Loucy (cell line): Measurements from ENCODE around the gene C1orf122.

Source experiments
- H2AFZ ChIP-seq: fragments of 200-600 bp; sonication (generic); 2 replicates; pipeline ENCODE4 v1.6.0; 2016; ENCODE audit warnings: antibody characterized with exemption, mild to moderate bottlenecking, low read length, moderate library complexity
- H3F3A ChIP-seq: fragments of 200-600 bp; 2 replicates; pipeline ENCODE4 v1.6.0; 2016; ENCODE audit warnings: antibody characterized with exemption, low read depth, mild to moderate bottlenecking
- H3K27me3 ChIP-seq: fragments of 200-600 bp; sonication (generic); 2 replicates; pipeline ENCODE4 v1.6.1; 2014; ENCODE audit warnings: low read length, mild to moderate bottlenecking; ENCODE audit not compliant: insufficient read depth, poor library complexity, severe bottlenecking
- H3K36me3 ChIP-seq: fragments of 200-600 bp; sonication (generic); 2 replicates; pipeline ENCODE4 v1.6.1; 2016; ENCODE audit warnings: low read length; ENCODE audit not compliant: insufficient read depth
- H3K4me1 ChIP-seq: fragments of 200-600 bp; sonication (generic); 2 replicates; pipeline ENCODE4 v1.5.1; 2014; ENCODE audit warnings: low read length, mild to moderate bottlenecking; ENCODE audit not compliant: insufficient read depth, poor library complexity, severe bottlenecking
- H3K4me2 ChIP-seq: fragments of 200-600 bp; sonication (generic); 2 replicates; pipeline ENCODE4 v1.6.0; 2014; ENCODE audit warnings: antibody characterized with exemption, low read length, low read depth, mild to moderate bottlenecking; ENCODE audit not compliant: poor library complexity, severe bottlenecking
- H3K4me3 ChIP-seq: fragments of 200-600 bp; sonication (generic); 2 replicates; pipeline ENCODE4 v1.5.1; 2014; ENCODE audit warnings: low read length, mild to moderate bottlenecking, mixed read lengths; ENCODE audit not compliant: poor library complexity, severe bottlenecking
- H3K79me2 ChIP-seq: fragments of 200-600 bp; sonication (generic); 2 replicates; pipeline ENCODE4 v1.6.1; 2014; ENCODE audit warnings: low read length; ENCODE audit not compliant: insufficient read depth
- H3K9ac ChIP-seq: fragments of 200-600 bp; sonication (generic); 2 replicates; pipeline ENCODE4 v1.6.0; 2014; ENCODE audit warnings: mild to moderate bottlenecking, low read depth, low read length, moderate library complexity; ENCODE audit not compliant: poor library complexity, severe bottlenecking
- H3K9me2 ChIP-seq: fragments of 200-600 bp; sonication (generic); replicated peaks from 2 replicates; pipeline ENCODE4 v1.6.1; 2016; ENCODE audit warnings: low read depth, low read length, mixed read lengths
- H3K9me3 ChIP-seq: fragments of 200-600 bp; sonication (generic); 2 replicates; pipeline ENCODE4 v1.6.1; 2014; ENCODE audit warnings: mild to moderate bottlenecking, antibody characterized with exemption, low read length, low read depth; ENCODE audit not compliant: insufficient read depth
- H4K20me1 ChIP-seq: fragments of 200-600 bp; sonication (generic); 2 replicates; pipeline ENCODE4 v1.6.0; 2014; ENCODE audit warnings: antibody characterized with exemption, low read length, mild to moderate bottlenecking; ENCODE audit not compliant: insufficient read depth, poor library complexity, severe bottlenecking
- CTCF ChIP-seq: fragments of 200-600 bp; sonication (generic); conservative IDR thresholded peaks from 2 replicates; pipeline ENCODE4 v1.5.1; 2014; ENCODE audit warnings: mild to moderate bottlenecking, antibody characterized with exemption, low read length
- EZH2phosphoT487 ChIP-seq: fragments of 200-600 bp; IDR thresholded peaks from 2 replicates; pipeline ENCODE4 v1.6.1; 2018; ENCODE audit warnings: antibody characterized with exemption, mild to moderate bottlenecking, moderate library complexity, borderline replicate concordance

Gene C1orf122

DNA sequence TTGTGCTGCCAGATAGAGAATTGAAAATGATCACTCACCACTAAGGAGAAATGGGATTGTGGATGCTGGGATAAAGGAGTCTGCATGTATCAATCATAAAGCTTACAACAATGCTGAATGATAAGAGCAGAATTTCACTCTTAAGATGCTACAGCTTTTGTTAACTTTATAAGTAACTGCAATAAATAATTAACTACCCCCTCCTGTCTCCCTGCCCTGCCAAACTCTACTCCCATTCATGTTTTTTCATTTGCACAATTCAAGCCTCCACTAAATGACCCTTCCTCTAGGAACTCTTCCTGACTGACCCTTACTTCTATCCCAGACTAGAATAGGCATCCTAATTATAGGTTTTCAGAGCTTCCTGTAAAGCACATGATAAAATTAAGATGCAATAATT lies 36.9 kb downstream of the C1orf122 start:
- H3K79me2 ChIP-seq: peaks cover 26% of the 10 kb centered on the region; the same call in 1 of the 2 replicates

GRCh38 chr1:37845049-37845646 lies 37.6 kb downstream of the C1orf122 start:
- Histone ChIP-seq H3K4me2 (no peak overlapping the region), H3K9me3 (no peaks in the 10 kb centered on the region), H3K4me1 (peaks cover 9% of the 10 kb centered on the region), H3K36me3 (peaks cover 9% of the 10 kb centered on the region; the same call in 1 of the 2 replicates), H3K4me3 (no peak overlapping the region), H3K9ac (no peak overlapping the region), H4K20me1 (no peaks in the 10 kb centered on the region), H2AFZ (no peak overlapping the region), H3K79me2 (peaks cover 32% of the 10 kb centered on the region; the same call in 1 of the 2 replicates), H3K9me2 (no peaks in the 10 kb centered on the region), H3K27me3 (no peaks in the 10 kb centered on the region), H3F3A (no peaks in the 10 kb centered on the region)
- TF ChIP-seq EZH2phosphoT487 (no peak), CTCF (no peak)

More for the DNA sequence above, 36.9 kb downstream of the C1orf122 start:
- H3K4me1 ChIP-seq: peaks cover 9% of the 10 kb centered on the region
- no peak overlapping the region for H3K4me3 ChIP-seq
- peaks cover 15% of the 10 kb centered on the region; the same call in 1 of the 2 replicates for H3K36me3 ChIP-seq
- no peak overlapping the region for H3K9ac ChIP-seq
- no peaks in the 10 kb centered on the region for H4K20me1 ChIP-seq
- H3K27me3 ChIP-seq: no peaks in the 10 kb centered on the region
- TF ChIP-seq EZH2phosphoT487 (no peak), CTCF (no peak)
- H3K9me3 ChIP-seq: no peaks in the 10 kb centered on the region
- no peaks in the 10 kb centered on the region for H3F3A ChIP-seq
- no peak overlapping the region for H2AFZ ChIP-seq
- no peak overlapping the region for H3K4me2 ChIP-seq
- no peaks in the 10 kb centered on the region for H3K9me2 ChIP-seq

GRCh38 chr1:37845786-37846185 lies 38.2 kb downstream of the C1orf122 start:
- H2AFZ ChIP-seq: no peak overlapping the region
- H3K27me3 ChIP-seq: no peaks in the 10 kb centered on the region
- H3K9me3 ChIP-seq: no peaks in the 10 kb centered on the region
- no peaks in the 10 kb centered on the region for H3F3A ChIP-seq
- no peak overlapping the region for H3K4me3 ChIP-seq
- peaks cover 38% of the 10 kb centered on the region for H3K79me2 ChIP-seq
- H3K9me2 ChIP-seq: no peaks in the 10 kb centered on the region
- H3K4me1 ChIP-seq: peaks cover 9% of the 10 kb centered on the region
- H3K4me2 ChIP-seq: no peak overlapping the region
- H3K9ac ChIP-seq: no peak overlapping the region
- TF ChIP-seq CTCF (no peak), EZH2phosphoT487 (no peak)
- no peaks in the 10 kb centered on the region for H4K20me1 ChIP-seq
- peaks cover 9% of the 10 kb centered on the region; the same call in 1 of the 2 replicates for H3K36me3 ChIP-seq
